GM19452 (cell line): ENCODE measurements around the gene TERB1.

ENCODE experiments used
- ATAC-seq: cut with Tn5 transposase; IDR thresholded peaks from one replicate; pipeline ENCODE4 v1.9.1; 2021; ENCODE audit not compliant: unreplicated experiment

Gene TERB1

GRCh38 chr16:66801320-66802105, at the start of gene TERB1:
Gene TERB1 (minus strand): TSS chr16:66801584. CDS start chr16:66796798, 4,786 bp downstream.
- ATAC-seq = no peak

- no peak for ATAC-seq
Measured at GRCh38 chr16:66850115-66850815, 48.9 kb upstream of the TERB1 start.

- no peak for ATAC-seq
Measured at GRCh38 chr16:66849549-66849948, 48.2 kb upstream of the TERB1 start.

GRCh38 chr16:66849021-66849420, 47.6 kb upstream of the TERB1 start:
- ATAC-seq = no peak

GRCh38 chr16:66848172-66848571, 46.8 kb upstream of the TERB1 start:
- ATAC-seq = no peak

GRCh38 chr16:66847533-66848067, 46.2 kb upstream of the TERB1 start:
- ATAC-seq = no peak

GRCh38 chr16:66846831-66847230, 45.4 kb upstream of the TERB1 start:
- ATAC-seq = no peak

GRCh38 chr16:66846266-66846665, 44.9 kb upstream of the TERB1 start:
- ATAC-seq = no peak

- ATAC-seq = no peak
Measured at GRCh38 chr16:66845791-66846221, 44.4 kb upstream of the TERB1 start.

- ATAC-seq = no peak
Measured at GRCh38 chr16:66845080-66845410, 43.7 kb upstream of the TERB1 start.

- no peak for ATAC-seq
Measured at GRCh38 chr16:66844342-66845079, 43.1 kb upstream of the TERB1 start, which contains the start of gene CA7. Gene CA7 (plus strand): TSS chr16:66844414. CDS start chr16:66844488, 74 bp downstream.

- ATAC-seq = no peak
Measured at GRCh38 chr16:66844009-66844341, 42.6 kb upstream of the TERB1 start.

- no peak for ATAC-seq
Measured at GRCh38 chr16:66843191-66843590, 41.8 kb upstream of the TERB1 start.

- no peak for ATAC-seq
Measured at GRCh38 chr16:66842765-66843164, 41.4 kb upstream of the TERB1 start.

GRCh38 chr16:66841366-66841765, 40.0 kb upstream of the TERB1 start:
- ATAC-seq = no peak

GRCh38 chr16:66840883-66841282, 39.5 kb upstream of the TERB1 start:
- ATAC-seq = no peak

- ATAC-seq = no peak
Measured at GRCh38 chr16:66834746-66835145, 33.4 kb upstream of the TERB1 start.

- no peak for ATAC-seq
Measured at GRCh38 chr16:66832661-66833305, 31.4 kb upstream of the TERB1 start.

GRCh38 chr16:66832190-66832589, 30.8 kb upstream of the TERB1 start:
- ATAC-seq = no peak

GRCh38 chr16:66830422-66831404, 29.3 kb upstream of the TERB1 start, which contains the start of gene NAE1:
Gene NAE1 (minus strand): TSS chr16:66830976. CDS start chr16:66830899, 77 bp downstream.
- peak; percentile 92 for ATAC-seq
